SK-N-SH treated with all-trans-retinoic acid at 6 μM for 48 hours (cell line): ENCODE measurements around the gene RHOA.

Source experiments
- ATAC-seq: fragments of 200-7000 bp; cut with Tn5 transposase; 3 replicates; pipeline ENCODE4 v1.9.1; 2020; ENCODE audit warnings: mild to moderate bottlenecking, moderate library complexity
- ARNTL ChIP-seq: fragments of 450-650 bp; formaldehyde crosslinking; IDR thresholded peaks from 2 replicates; pipeline ENCODE4 v1.5.0; 2020; ENCODE audit warnings: low read depth, mild to moderate bottlenecking, moderate library complexity, borderline replicate concordance
- CSDC2 ChIP-seq: fragments of 250-450 bp; sonication (Bioruptor Pico); IDR thresholded peaks from 2 replicates; pipeline ENCODE4 v1.5.0; 2020; ENCODE audit warnings: mild to moderate bottlenecking, moderate library complexity
- CSRNP3 ChIP-seq: fragments of 250-450 bp; sonication (Bioruptor Pico); IDR thresholded peaks from 2 replicates; pipeline ENCODE4 v1.5.1; 2021; ENCODE audit warnings: mild to moderate bottlenecking, moderate library complexity
- RARB ChIP-seq: fragments of 250-450 bp; sonication (Bioruptor Pico); IDR thresholded peaks from 2 replicates; pipeline ENCODE4 v1.8.0; 2021; ENCODE audit warnings: mild to moderate bottlenecking, moderate library complexity
- TCF4 ChIP-seq: fragments of 250-450 bp; sonication (Bioruptor Pico); IDR thresholded peaks from 2 replicates; pipeline ENCODE4 v1.8.0; 2021; ENCODE audit warnings: mild to moderate bottlenecking, moderate library complexity, borderline replicate concordance
- TSHZ2 ChIP-seq: fragments of 250-450 bp; sonication (Bioruptor Pico); IDR thresholded peaks from 2 replicates; pipeline ENCODE4 v1.5.0; 2020; ENCODE audit warnings: mild to moderate bottlenecking, moderate library complexity
- ZC3H10 ChIP-seq: fragments of 250-450 bp; sonication (Bioruptor Pico); IDR thresholded peaks from 2 replicates; pipeline ENCODE4 v1.5.1; 2021; ENCODE audit warnings: mild to moderate bottlenecking, moderate library complexity
- ZFP3 ChIP-seq: fragments of 250-450 bp; sonication (Bioruptor Pico); IDR thresholded peaks from 2 replicates; pipeline ENCODE4 v1.5.0; 2020; ENCODE audit warnings: mild to moderate bottlenecking, moderate library complexity
- ZNF8 ChIP-seq: fragments of 450-650 bp; formaldehyde crosslinking; IDR thresholded peaks from 2 replicates; pipeline ENCODE4 v1.5.0; 2020; ENCODE audit warnings: mild to moderate bottlenecking, moderate library complexity

Gene RHOA

GRCh38 chr3:49310677-49311076, 101.1 kb downstream of the RHOA start:
- TF ChIP-seq ARNTL (no peak), RARB (no peak), ZFP3 (CRISPR knock-in tag) (no peak), CSRNP3 (CRISPR knock-in tag) (no peak), CSDC2 (CRISPR knock-in tag) (no peak), ZNF8 (CRISPR knock-in tag) (no peak), TCF4 (CRISPR knock-in tag) (no peak), ZC3H10 (CRISPR knock-in tag) (no peak), TSHZ2 (CRISPR knock-in tag) (no peak)
- TF ChIP-seq, all 23 proteins: peak for 0
- no peak for ATAC-seq
